Smooth muscle cell (in vitro differentiated cells): ENCODE measurements around the gene PSENEN. TPM values are rescaled to one million over a fixed set of nuclear protein-coding genes. Genes with fewer than 3 reads are reported as not detected.

ENCODE experiments used
- DNase-seq: peaks from one replicate; lab custom pipeline; 2025; ENCODE audit not compliant: unreplicated experiment; lab: John Stamatoyannopoulos, UW
- H2AFZ ChIP-seq: fragments of 200-600 bp; sonication (generic); 2 replicates; pipeline ENCODE4 v1.6.0; 2016; ENCODE audit warnings: antibody characterized with exemption, low read depth, mild to moderate bottlenecking
- H3F3A ChIP-seq: fragments of 200-600 bp; sonication (generic); 2 replicates; pipeline ENCODE4 v1.6.0; 2017; ENCODE audit warnings: antibody characterized with exemption, low read depth
- H3K27ac ChIP-seq: fragments of 200-600 bp; sonication (generic); 2 replicates; pipeline ENCODE4 v1.5.1; 2016; ENCODE audit warnings: low read depth, mild to moderate bottlenecking
- H3K27me3 ChIP-seq: fragments of 200-600 bp; sonication (generic); 2 replicates; pipeline ENCODE4 v1.6.1; 2016; ENCODE audit warnings: low read depth, mild to moderate bottlenecking
- H3K36me3 ChIP-seq: fragments of 200-600 bp; sonication (generic); 2 replicates; pipeline ENCODE4 v1.5.1; 2016; ENCODE audit warnings: low read depth
- H3K4me1 ChIP-seq: fragments of 200-600 bp; sonication (generic); 2 replicates; pipeline ENCODE4 v1.5.1; 2016; ENCODE audit warnings: low read depth
- H3K4me2 ChIP-seq: fragments of 200-600 bp; sonication (generic); 2 replicates; pipeline ENCODE4 v1.6.0; 2016; ENCODE audit warnings: mild to moderate bottlenecking
- H3K4me3 ChIP-seq: fragments of 200-600 bp; sonication (generic); 2 replicates; pipeline ENCODE4 v1.5.1; 2016; ENCODE audit warnings: mild to moderate bottlenecking
- H3K79me2 ChIP-seq: fragments of 200-600 bp; sonication (generic); 2 replicates; pipeline ENCODE4 v1.6.0; 2016; ENCODE audit warnings: low read depth, mild to moderate bottlenecking
- H3K9ac ChIP-seq: fragments of 200-600 bp; sonication (generic); 2 replicates; pipeline ENCODE4 v1.6.0; 2016; ENCODE audit warnings: low read depth
- H3K9me3 ChIP-seq: fragments of 200-600 bp; sonication (generic); replicated peaks from 2 replicates; pipeline ENCODE4 v1.5.1; 2016; ENCODE audit warnings: low read depth
- H4K20me1 ChIP-seq: fragments of 200-600 bp; sonication (generic); 2 replicates; pipeline ENCODE4 v1.6.0; 2016; ENCODE audit warnings: low read depth
- CTCF ChIP-seq: fragments of 200-600 bp; sonication (generic); IDR thresholded peaks from 2 replicates; pipeline ENCODE4 v1.5.1; 2017; ENCODE audit warnings: borderline replicate concordance, mild to moderate bottlenecking, antibody characterized with exemption; ENCODE audit not compliant: insufficient read depth, poor library complexity, severe bottlenecking
- WGBS: methylation state at CpG from one replicate; pipeline ENCODE4 v1.1.7; 2016; ENCODE audit warnings: low lambda C conversion rate; 5-methylcytosine and 5-hydroxymethylcytosine counted together
- polyA plus RNA-seq: library from polyadenylated mRNA; unstranded; fragments of >200 nt; fragmentation: Nextera tagmentation; extraction: Ambion mirVana; gene quantifications from 2 replicates; pipeline ENCODE4 v1.2.1, GENCODE V29; 2016
- total RNA-seq: library from RNA; depleted of rRNA; stranded (reverse); fragments of >200 nt; gene quantifications from 2 replicates; pipeline ENCODE4 v1.2.3, GENCODE V29; 2014

PSENEN gene
- total and polyA plus RNA-seq, 2 experiments from 2014 or later, result 65.4 to 137 TPM

GRCh38 chr19:35718345-35719041 lies 27.0 kb upstream of the PSENEN start:
- Histone ChIP-seq H3K27ac (peak overlapping the region; percentile 71), H3F3A (no peaks in the 10 kb centered on the region), H3K4me2 (peak overlapping the region; percentile 86), H3K9ac (peak overlapping the region; percentile 69), H3K79me2 (peaks cover 39% of the 10 kb centered on the region), H3K27me3 (no peaks in the 10 kb centered on the region), H3K9me3 (no peaks in the 10 kb centered on the region), H3K4me1 (peaks cover 12% of the 10 kb centered on the region), H3K36me3 (no peaks in the 10 kb centered on the region), H2AFZ (no peak overlapping the region), H3K4me3 (peak overlapping the region; percentile 88), H4K20me1 (peaks cover 25% of the 10 kb centered on the region)
- no peak for TF ChIP-seq CTCF
- DNase-seq, result no peak
- 3% methylated on average over 26 of the region's 42 CpGs for WGBS

GRCh38 chr19:35719402-35720162 lies 25.9 kb upstream of the PSENEN start:
- 92% methylated on average over 32 of the region's 32 CpGs for WGBS
- H4K20me1 ChIP-seq, result peaks cover 25% of the 10 kb centered on the region
- peaks cover 12% of the 10 kb centered on the region for H3K4me1 ChIP-seq
- H3K27ac ChIP-seq, result no peak overlapping the region
- no peak for TF ChIP-seq CTCF
- peak overlapping the region; percentile 88 for H3K4me3 ChIP-seq
- no peaks in the 10 kb centered on the region for H3K9me3 ChIP-seq
- no peak overlapping the region for H3K9ac ChIP-seq
- no peaks in the 10 kb centered on the region for H3K36me3 ChIP-seq
- H3K4me2 ChIP-seq, result peak overlapping the region; percentile 86
- no peaks in the 10 kb centered on the region for H3F3A ChIP-seq
- peaks cover 39% of the 10 kb centered on the region for H3K79me2 ChIP-seq
- no peak for DNase-seq
- H2AFZ ChIP-seq, result no peak overlapping the region
- no peaks in the 10 kb centered on the region for H3K27me3 ChIP-seq

- Histone ChIP-seq H3K9me3 (no peaks in the 10 kb centered on the region), H3K79me2 (peaks cover 39% of the 10 kb centered on the region), H3K4me1 (peaks cover 12% of the 10 kb centered on the region), H3F3A (no peaks in the 10 kb centered on the region), H3K9ac (no peak overlapping the region), H3K36me3 (no peaks in the 10 kb centered on the region), H3K27me3 (no peaks in the 10 kb centered on the region), H3K4me3 (no peak overlapping the region), H4K20me1 (peaks cover 25% of the 10 kb centered on the region), H2AFZ (no peak overlapping the region), H3K4me2 (no peak overlapping the region), H3K27ac (no peak overlapping the region)
- no peak for DNase-seq
- TF ChIP-seq CTCF, result no peak
- 98% methylated on average over 9 of the region's 9 CpGs for WGBS
Observed at GRCh38 chr19:35720163-35720524, 25.3 kb upstream of the PSENEN start.
